Esophagus squamous epithelium (tissue), 5 donors: ENCODE results near the gene CD4. TPM values are rescaled to one million over a fixed set of nuclear protein-coding genes. Genes with fewer than 3 reads are reported as not detected.

Source experiments
- DNase-seq: peaks from one replicate; lab custom pipeline; 2025; lab: John Stamatoyannopoulos, UW
- H3K27ac ChIP-seq, 4 donors: fragments of 200-600 bp; sonication (generic); one replicate each; pipeline ENCODE4 v1.5.1; 2016 to 2019; ENCODE audit warnings: mild to moderate bottlenecking in 1 of 4
- H3K27me3 ChIP-seq, 4 donors: fragments of 200-600 bp; sonication (generic); 1 replicate in 3 of 4; 2 replicates in 1 of 4; pipeline versions ENCODE4 v1.5.1 to v1.6.0; 2017 to 2021; ENCODE audit warnings: antibody characterized with exemption in 1 of 4
- H3K36me3 ChIP-seq, 3 donors: fragments of 200-600 bp; sonication (generic); one replicate each; pipeline ENCODE4 v1.5.1; 2016 to 2019
- H3K4me1 ChIP-seq, 3 donors: fragments of 200-600 bp; sonication (generic); one replicate each; pipeline ENCODE4 v1.5.1; 2017 to 2019
- H3K4me3 ChIP-seq, 4 donors: fragments of 200-600 bp; sonication (generic); 1 replicate in 3 of 4; 2 replicates in 1 of 4; pipeline ENCODE4 v1.5.1; 2016 to 2019; ENCODE audit warnings: mild to moderate bottlenecking in 2 of 4, moderate library complexity in 1 of 4
- H3K9me3 ChIP-seq, 3 donors: fragments of 200-600 bp; sonication (generic); one replicate each; pipeline ENCODE4 v1.5.1; 2016 to 2019
- POLR2A ChIP-seq, 4 donors: fragments of 450-650 bp; IDR thresholded peaks; one replicate each; pipeline ENCODE4 v1.6.1; 2017; ENCODE audit warnings: antibody characterized with exemption in 4 of 4, mild to moderate bottlenecking in 4 of 4, moderate library complexity in 3 of 4
- WGBS, 2 donors: methylation state at CpG; one replicate each; pipeline ENCODE4 v1.1.5; 2018; 5-methylcytosine and 5-hydroxymethylcytosine counted together
- intact Hi-C: fragments of 100-400 bp; cut with DNase I; formaldehyde crosslinking; loops from one replicate; pipeline ENCODE4 v1.15.0; 2022
- total RNA-seq, 4 donors: library from RNA; depleted of rRNA; stranded (reverse); fragments of >200 nt; gene quantifications; one replicate each; pipeline ENCODE4 v1.1.0, GENCODE V29; 2016
- TF ChIP-seq, protein P1 (sequence below), 6 experiments: fragments of 450-650 bp in 4 of 6; fragments of 200-600 bp in 2 of 6; sonication (generic) in 2 of 6; IDR thresholded peaks; one replicate each; pipeline ENCODE4 v1.5.1; 2016 to 2019; ENCODE audit warnings: antibody characterized with exemption in 6 of 6, mild to moderate bottlenecking in 4 of 6, moderate library complexity in 4 of 6
- donor health status: DM: yes; HTN: yes; CAD: no.

CD4 gene
- total RNA-seq, 4 donors from 2014 or later, result 1.2 to 11.8 (median 5.0) TPM

DNA sequence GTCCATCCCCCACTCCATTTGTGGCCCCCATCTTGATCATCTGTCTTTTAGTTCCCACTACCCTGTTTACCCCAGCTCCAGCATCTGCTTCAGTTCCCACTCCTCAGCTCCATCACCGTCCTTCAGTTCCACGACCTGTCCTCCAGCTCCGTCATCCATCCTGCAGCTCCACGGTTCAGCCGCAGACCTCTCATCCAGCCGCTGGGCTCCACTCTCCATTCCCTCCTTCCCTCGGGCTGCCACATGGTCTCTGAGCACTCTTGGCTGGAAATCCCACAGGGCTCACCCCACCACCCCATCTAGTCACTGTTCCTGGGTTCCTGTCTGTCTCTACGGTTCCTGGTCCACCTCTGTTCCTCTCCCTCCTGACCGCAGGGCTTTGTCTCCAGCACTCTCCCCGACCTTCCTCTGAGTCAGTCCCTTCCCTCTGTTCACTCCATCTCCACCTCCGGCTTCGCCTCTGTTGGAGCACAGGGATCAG is 35.6 kb downstream of the CD4 start:
- Histone ChIP-seq H3K4me3 (peak overlapping the region in 1 of 4 donors; percentile 24), H3K27ac (no peak overlapping the region), H3K36me3 (no peaks in the 10 kb centered on the region), H3K9me3 (no peaks in the 10 kb centered on the region), H3K27me3 (peaks cover 0 to 98% (median 5%) of the 10 kb centered on the region in 4 donors), H3K4me1 (peaks cover 10 to 66% (median 18%) of the 10 kb centered on the region in 3 donors)
- no peak for TF ChIP-seq POLR2A (IDR thresholded peaks at IDR 0.05)
- TF ChIP-seq, protein P1, sequence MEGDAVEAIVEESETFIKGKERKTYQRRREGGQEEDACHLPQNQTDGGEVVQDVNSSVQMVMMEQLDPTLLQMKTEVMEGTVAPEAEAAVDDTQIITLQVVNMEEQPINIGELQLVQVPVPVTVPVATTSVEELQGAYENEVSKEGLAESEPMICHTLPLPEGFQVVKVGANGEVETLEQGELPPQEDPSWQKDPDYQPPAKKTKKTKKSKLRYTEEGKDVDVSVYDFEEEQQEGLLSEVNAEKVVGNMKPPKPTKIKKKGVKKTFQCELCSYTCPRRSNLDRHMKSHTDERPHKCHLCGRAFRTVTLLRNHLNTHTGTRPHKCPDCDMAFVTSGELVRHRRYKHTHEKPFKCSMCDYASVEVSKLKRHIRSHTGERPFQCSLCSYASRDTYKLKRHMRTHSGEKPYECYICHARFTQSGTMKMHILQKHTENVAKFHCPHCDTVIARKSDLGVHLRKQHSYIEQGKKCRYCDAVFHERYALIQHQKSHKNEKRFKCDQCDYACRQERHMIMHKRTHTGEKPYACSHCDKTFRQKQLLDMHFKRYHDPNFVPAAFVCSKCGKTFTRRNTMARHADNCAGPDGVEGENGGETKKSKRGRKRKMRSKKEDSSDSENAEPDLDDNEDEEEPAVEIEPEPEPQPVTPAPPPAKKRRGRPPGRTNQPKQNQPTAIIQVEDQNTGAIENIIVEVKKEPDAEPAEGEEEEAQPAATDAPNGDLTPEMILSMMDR (IDR thresholded peaks at IDR 0.05), result no peak
- intact Hi-C loops, result loop anchor here (5.0 kb wide), 1 partner anchor 88 kb away; no protein-coding TSS in a partner anchor
- DNase-seq, result no peak
- 35 to 40% methylated on average over 12 of the region's 12 CpGs for WGBS, 2 donors

DNA sequence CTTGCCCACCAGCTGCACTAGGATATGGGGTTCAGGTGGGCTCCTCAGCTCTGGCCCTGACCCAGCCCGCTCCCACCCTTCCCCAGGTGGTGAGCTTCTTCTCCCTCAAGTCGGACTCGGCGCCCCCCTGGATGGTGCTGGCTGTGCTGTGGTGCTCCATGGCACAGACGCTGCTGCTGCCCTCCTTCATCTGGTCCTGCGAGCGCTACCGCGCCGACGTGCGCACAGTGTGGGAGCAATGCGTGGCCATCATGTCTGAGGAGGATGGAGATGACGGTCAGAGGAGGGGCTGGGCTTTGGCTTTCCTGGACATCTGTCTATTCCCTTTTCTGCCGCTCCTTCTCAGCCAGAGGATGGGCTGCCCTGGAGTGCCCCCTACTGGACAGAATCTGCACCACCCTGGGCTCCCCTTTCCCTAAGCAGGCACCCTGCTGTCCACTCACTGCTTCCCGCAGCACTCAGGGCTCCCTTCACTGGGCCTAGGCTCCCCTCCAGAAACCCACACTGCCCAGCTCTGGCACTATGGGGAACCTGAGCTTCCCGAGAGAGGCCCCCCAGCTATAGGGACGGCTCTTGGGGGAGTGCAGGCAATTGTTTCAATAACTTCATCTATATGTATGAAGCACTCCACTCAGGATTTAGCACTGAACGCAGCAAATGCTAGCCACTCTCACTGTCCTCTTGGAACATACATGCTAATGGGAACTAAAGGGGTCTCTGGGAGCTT is 36.2 kb downstream of the CD4 start:
- WGBS, 2 donors, result 13 to 19% methylated on average over 3 to 6 of the region's 19 CpGs
- peak overlapping the region in 1 of 4 donors; percentile 24 for H3K4me3 ChIP-seq
- no peak for DNase-seq

DNA sequence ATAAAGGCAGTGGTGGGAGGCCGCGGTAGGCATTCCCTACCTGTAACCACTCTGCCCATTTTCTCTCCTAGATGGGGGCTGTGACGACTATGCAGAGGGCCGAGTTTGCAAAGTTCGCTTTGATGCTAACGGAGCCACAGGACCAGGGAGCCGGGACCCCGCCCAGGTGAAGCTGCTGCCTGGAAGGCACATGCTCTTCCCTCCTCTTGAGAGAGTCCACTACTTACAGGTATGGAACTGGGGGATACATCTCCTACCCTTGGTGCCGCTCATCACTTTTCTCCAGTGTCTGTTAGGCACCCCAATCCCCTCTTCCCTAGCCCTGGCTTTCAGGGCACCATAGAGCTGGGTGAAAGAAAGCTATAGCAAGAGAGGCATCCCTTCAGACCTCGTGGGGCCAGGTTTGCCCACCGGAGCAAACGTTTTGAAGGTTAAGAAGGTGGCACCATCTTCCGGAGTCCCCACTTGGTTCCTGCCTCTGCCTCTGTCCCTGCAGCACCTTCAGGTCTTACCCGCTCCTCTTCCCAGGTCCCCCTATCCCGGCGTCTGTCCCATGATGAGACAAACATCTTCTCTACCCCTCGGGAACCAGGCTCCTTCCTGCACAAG is 36.9 kb downstream of the CD4 start:
- DNase-seq, result no peak
- H3K36me3 ChIP-seq, result peaks cover 0 to 12% (median 0%) of the 10 kb centered on the region in 3 donors
- TF ChIP-seq POLR2A (IDR thresholded peaks at IDR 0.05), result no peak
- TF ChIP-seq, protein P1 (IDR thresholded peaks at IDR 0.05), result no peak
- peaks cover 7 to 64% (median 18%) of the 10 kb centered on the region in 3 donors for H3K4me1 ChIP-seq
- H3K4me3 ChIP-seq, result no peak overlapping the region
- intact Hi-C loops, result loop anchor here (5.0 kb wide), 1 partner anchor 89 kb away; no protein-coding TSS in a partner anchor
- H3K9me3 ChIP-seq, result no peaks in the 10 kb centered on the region
- no peak overlapping the region for H3K27ac ChIP-seq
- 65 to 67% methylated on average over 15 to 17 of the region's 17 CpGs for WGBS, 2 donors
- H3K27me3 ChIP-seq, result peaks cover 0 to 91% (median 5%) of the 10 kb centered on the region in 4 donors

More for the DNA sequence above, 36.2 kb downstream of the CD4 start:
- peaks cover 0 to 97% (median 5%) of the 10 kb centered on the region in 4 donors for H3K27me3 ChIP-seq
- TF ChIP-seq POLR2A (IDR thresholded peaks at IDR 0.05), result no peak
- TF ChIP-seq, protein P1 (IDR thresholded peaks at IDR 0.05), result peak; percentile 85 to 94 (median 90)
- H3K4me1 ChIP-seq, result peaks cover 10 to 69% (median 18%) of the 10 kb centered on the region in 3 donors
- H3K9me3 ChIP-seq, result no peaks in the 10 kb centered on the region
- intact Hi-C loops, result loop anchor here (5.0 kb wide), 1 partner anchor 88 kb away; no protein-coding TSS in a partner anchor
- peaks cover 0 to 5% (median 0%) of the 10 kb centered on the region in 3 donors for H3K36me3 ChIP-seq
- H3K27ac ChIP-seq, result no peak overlapping the region

DNA sequence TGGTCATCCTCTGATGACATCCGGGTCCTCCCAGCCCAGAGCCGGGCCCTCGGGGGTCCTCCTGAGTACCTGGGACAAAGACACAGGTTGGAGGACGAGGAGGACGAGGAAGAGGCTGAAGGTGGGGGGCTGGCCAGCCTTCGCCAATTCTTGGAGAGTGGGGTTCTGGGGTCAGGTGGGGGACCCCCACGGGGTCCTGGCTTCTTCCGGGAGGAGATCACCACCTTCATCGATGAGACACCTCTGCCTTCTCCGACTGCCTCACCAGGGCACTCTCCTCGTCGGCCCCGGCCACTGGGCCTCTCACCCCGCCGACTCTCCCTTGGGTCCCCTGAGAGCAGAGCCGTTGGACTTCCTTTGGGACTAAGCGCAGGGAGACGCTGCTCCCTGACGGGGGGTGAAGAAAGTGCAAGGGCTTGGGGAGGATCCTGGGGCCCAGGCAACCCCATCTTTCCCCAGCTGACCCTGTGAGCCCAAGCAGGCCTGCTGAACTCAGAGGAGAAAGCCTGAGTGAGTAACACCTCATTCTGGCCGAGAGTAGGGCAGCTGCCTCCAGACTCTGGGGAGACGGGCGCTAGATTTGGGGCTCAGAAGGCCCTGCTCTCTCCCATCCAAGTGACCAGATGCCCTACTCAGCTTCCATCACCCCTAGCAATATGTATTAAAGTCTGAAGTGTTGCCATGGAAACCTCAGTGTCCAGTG is 37.6 kb downstream of the CD4 start:
- Histone ChIP-seq H3K4me3 (peak overlapping the region in 1 of 4 donors; percentile 95), H3K27ac (peak overlapping the region; percentile 9 to 63 (median 29)), H3K4me1 (peaks cover 5 to 57% (median 16%) of the 10 kb centered on the region in 3 donors), H3K36me3 (peaks cover 0 to 18% (median 0%) of the 10 kb centered on the region in 3 donors), H3K27me3 (peaks cover 0 to 85% (median 5%) of the 10 kb centered on the region in 4 donors), H3K9me3 (no peaks in the 10 kb centered on the region)
- WGBS, 2 donors, result 71% methylated on average over 5 of the region's 22 CpGs; no CpG with 5 or more reads in 1 of the 2 donors
- intact Hi-C loops, result loop anchor here (5.0 kb wide), 1 partner anchor 90 kb away; no protein-coding TSS in a partner anchor
- no peak for DNase-seq
- TF ChIP-seq POLR2A (IDR thresholded peaks at IDR 0.05), result no peak
- TF ChIP-seq, protein P1 (IDR thresholded peaks at IDR 0.05), result no peak
